Adipose tissue (tissue), 3 donors: ENCODE results near the gene RSPO3. TPM values are rescaled to one million over a fixed set of nuclear protein-coding genes. Genes with fewer than 3 reads are reported as not detected.

Experiments
- H3K27ac ChIP-seq: one replicate; pipeline ENCODE4 v1.5.1; 2013; ENCODE audit warnings: low read depth, low read length
- WGBS, 3 donors: extraction: QIAGEN DNeasy Blood & Tissue Kit; methylation state at CpG; one replicate each; pipeline ENCODE4 v1.1.7; 2013; 5-methylcytosine and 5-hydroxymethylcytosine counted together
- polyA plus RNA-seq, 3 donors: library from polyadenylated mRNA; stranded (reverse); fragments of 200-250 nt; gene quantifications; one replicate each; pipeline ENCODE4 v1.2.3, GENCODE V29; 2013
- donor health status: healthy with polysubstance abuse.
- donor health status: Bipolar disorder and iron deficiency.
- donor health status: healthy.

The RSPO3 gene
- polyA plus RNA-seq, 3 donors, result 1.3 to 68.6 (median 27.6) TPM

GRCh38 chr6:127103482-127103881 lies 15.0 kb upstream of the RSPO3 start:
- 53 to 77% (median 77%) methylated on average over 2 of the region's 2 CpGs for WGBS, 3 donors
- no peak overlapping the region for H3K27ac ChIP-seq

- H3K27ac ChIP-seq, result no peak overlapping the region
These were observed 10.6 kb upstream of the RSPO3 start for GRCh38 chr6:127107916-127108315.

- 83 to 89% (median 83%) methylated on average over 3 of the region's 3 CpGs for WGBS, 3 donors
- no peak overlapping the region for H3K27ac ChIP-seq
These were observed 7.8 kb upstream of the RSPO3 start for GRCh38 chr6:127110712-127111111.

- WGBS, 3 donors, result 77 to 94% (median 79%) methylated on average over 4 of the region's 4 CpGs
- no peak overlapping the region for H3K27ac ChIP-seq
These were observed 6.9 kb upstream of the RSPO3 start for GRCh38 chr6:127111526-127111925.

GRCh38 chr6:127114214-127114760 lies 4.2 kb upstream of the RSPO3 start:
- no peak overlapping the region for H3K27ac ChIP-seq
- WGBS, 3 donors, result 52 to 66% (median 63%) methylated on average over 1 of the region's 1 CpG

- 65 to 75% (median 66%) methylated on average over 2 of the region's 2 CpGs for WGBS, 3 donors
- H3K27ac ChIP-seq, result no peak overlapping the region
These were observed 3.3 kb upstream of the RSPO3 start for GRCh38 chr6:127115084-127115655.

- WGBS, 3 donors, result 43 to 64% (median 62%) methylated on average over 3 of the region's 3 CpGs
These were observed 2.7 kb upstream of the RSPO3 start for GRCh38 chr6:127115746-127116145.

GRCh38 chr6:127117979-127118297 lies 533 bp upstream of the RSPO3 start:
- 0 to 1% (median 1%) methylated on average over 19 of the region's 19 CpGs for WGBS, 3 donors
- no peak overlapping the region for H3K27ac ChIP-seq

More at GRCh38 chr6:127115746-127116145, 2.7 kb upstream of the RSPO3 start:
- H3K27ac ChIP-seq, result no peak overlapping the region

GRCh38 chr6:127119102-127120022 lies 891 bp downstream of the RSPO3 start:
- H3K27ac ChIP-seq, result no peak overlapping the region
- 0 to 1% (median 1%) methylated on average over 79 to 82 of the region's 82 CpGs for WGBS, 3 donors

- WGBS, 3 donors, result 2 to 3% (median 2%) methylated on average over 31 to 37 of the region's 37 CpGs
- H3K27ac ChIP-seq, result no peak overlapping the region
These were observed 1.7 kb downstream of the RSPO3 start for GRCh38 chr6:127120023-127120786.

GRCh38 chr6:127120787-127121636 lies 2.5 kb downstream of the RSPO3 start:
- H3K27ac ChIP-seq, result peak overlapping the region; percentile 45
- WGBS, 3 donors, result 3 to 4% (median 3%) methylated on average over 35 of the region's 35 CpGs

GRCh38 chr6:127121637-127121960 lies 3.1 kb downstream of the RSPO3 start:
- H3K27ac ChIP-seq, result no peak overlapping the region
- WGBS, 3 donors, result 11 to 14% (median 13%) methylated on average over 3 of the region's 3 CpGs

GRCh38 chr6:127124172-127124571 lies 5.7 kb downstream of the RSPO3 start:
- H3K27ac ChIP-seq, result no peak overlapping the region

- H3K27ac ChIP-seq, result no peak overlapping the region
These were observed 6.2 kb downstream of the RSPO3 start for GRCh38 chr6:127124680-127125079.

GRCh38 chr6:127128066-127128465 lies 9.6 kb downstream of the RSPO3 start:
- 58 to 90% (median 90%) methylated on average over 1 of the region's 1 CpG for WGBS, 3 donors
- no peak overlapping the region for H3K27ac ChIP-seq

GRCh38 chr6:127129251-127129650 lies 10.8 kb downstream of the RSPO3 start:
- WGBS, 3 donors, result 63 to 73% (median 65%) methylated on average over 4 of the region's 4 CpGs

GRCh38 chr6:127131275-127131674 lies 12.8 kb downstream of the RSPO3 start:
- WGBS, 3 donors, result 44 to 60% (median 48%) methylated on average over 3 of the region's 3 CpGs
- no peak overlapping the region for H3K27ac ChIP-seq

More at GRCh38 chr6:127129251-127129650, 10.8 kb downstream of the RSPO3 start:
- no peak overlapping the region for H3K27ac ChIP-seq

- H3K27ac ChIP-seq, result no peak overlapping the region
These were observed 13.4 kb downstream of the RSPO3 start for GRCh38 chr6:127131772-127132376.
